GM21423 (cell line): Measurements from ENCODE around the gene EI24.
"Not testable (repeated sequence)": the region's sequence is repeated elsewhere in the genome, so short reads cannot be mapped to it uniquely, and the experiment has no call there.

Experiments used
- ATAC-seq: cut with Tn5 transposase; IDR thresholded peaks from one replicate; pipeline ENCODE4 v1.9.1; 2021; ENCODE audit warnings: mild to moderate bottlenecking, moderate library complexity; ENCODE audit not compliant: unreplicated experiment

EI24 gene

DNA sequence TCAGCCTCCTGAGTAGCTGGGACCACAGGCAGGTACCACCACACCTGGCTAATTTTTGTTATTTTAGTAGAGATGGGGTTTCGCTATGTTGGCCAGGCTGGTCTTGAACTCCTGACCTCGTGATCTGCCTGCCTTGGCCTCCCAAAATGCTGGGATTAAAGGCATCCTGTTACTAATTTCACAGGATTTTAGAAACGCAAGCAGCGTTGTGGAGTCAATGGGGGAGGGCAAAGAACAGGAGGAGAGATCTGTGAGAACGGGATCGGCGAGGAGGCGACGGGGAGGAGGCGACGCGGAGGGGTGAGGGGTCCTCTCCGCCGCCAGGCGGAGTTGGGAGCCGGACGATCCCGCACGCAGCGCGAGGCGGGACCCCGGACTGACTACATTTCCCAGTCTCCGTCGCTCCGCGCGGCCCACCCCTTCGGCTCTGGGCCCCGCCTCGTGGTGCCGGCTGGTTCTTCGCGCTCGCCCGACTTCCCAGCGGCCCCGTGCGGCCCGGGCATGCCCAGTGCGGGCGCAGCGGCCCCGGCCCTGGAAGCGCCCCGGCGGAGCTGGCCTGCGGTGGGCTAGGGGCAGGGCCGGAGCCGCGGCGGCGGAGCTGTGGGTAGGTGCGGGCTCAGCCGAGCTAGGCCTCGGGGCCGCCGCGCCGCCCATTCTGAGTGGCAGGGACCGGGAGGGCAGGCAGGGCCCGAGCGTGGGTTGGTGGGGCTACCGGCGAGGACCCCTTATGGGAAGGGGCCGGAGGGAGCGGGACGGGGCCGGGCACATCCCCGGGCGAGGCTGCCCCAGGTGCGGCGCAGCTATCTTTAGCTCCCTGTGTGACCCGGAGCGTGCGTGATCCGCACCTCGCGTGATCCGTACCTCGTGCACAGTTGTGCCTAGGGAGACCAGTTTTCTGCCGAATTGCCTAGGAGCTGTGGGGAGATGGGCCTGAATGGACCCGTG is at the start of gene EI24:
Gene EI24 (plus strand): TSS at position 508 of the 945 bp plus-strand sequence. CDS start 3,051 bp downstream, outside the sequence.
- peak; percentile 96 for ATAC-seq

- no peak for ATAC-seq
Measured at GRCh38 chr11:125519860-125520834, 49.1 kb upstream of the EI24 start.

DNA sequence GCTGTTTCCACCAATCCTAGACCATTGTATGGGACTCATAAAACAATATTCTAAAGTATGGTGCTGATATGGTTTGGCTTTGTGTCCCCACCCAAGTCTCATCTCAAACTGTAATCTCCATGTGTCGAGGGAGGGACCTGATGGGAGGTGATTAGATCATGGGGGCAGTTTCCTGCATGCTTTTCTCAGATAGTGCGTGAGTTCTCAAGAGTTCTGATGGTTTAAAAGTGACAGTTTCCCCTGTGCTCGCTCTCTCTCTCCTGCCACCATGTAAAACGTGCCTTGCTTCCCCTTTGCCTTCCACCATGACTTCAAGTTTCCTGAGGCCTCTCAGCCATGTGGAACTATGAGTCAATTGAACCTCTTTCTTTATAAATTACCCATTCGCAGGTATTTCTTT is 44.0 kb upstream of the EI24 start:
- no peak for ATAC-seq

- no peak for ATAC-seq
Measured at GRCh38 chr11:125532668-125533067, 36.6 kb upstream of the EI24 start.

- ATAC-seq = no peak
Measured at GRCh38 chr11:125535585-125535984, 33.7 kb upstream of the EI24 start.

GRCh38 chr11:125536834-125537233 is 32.4 kb upstream of the EI24 start:
- ATAC-seq = not testable (repeated sequence)

GRCh38 chr11:125542709-125543108 is 26.6 kb upstream of the EI24 start:
- ATAC-seq = no peak

- ATAC-seq = no peak
Measured at GRCh38 chr11:125550780-125551179, 18.5 kb upstream of the EI24 start.

DNA sequence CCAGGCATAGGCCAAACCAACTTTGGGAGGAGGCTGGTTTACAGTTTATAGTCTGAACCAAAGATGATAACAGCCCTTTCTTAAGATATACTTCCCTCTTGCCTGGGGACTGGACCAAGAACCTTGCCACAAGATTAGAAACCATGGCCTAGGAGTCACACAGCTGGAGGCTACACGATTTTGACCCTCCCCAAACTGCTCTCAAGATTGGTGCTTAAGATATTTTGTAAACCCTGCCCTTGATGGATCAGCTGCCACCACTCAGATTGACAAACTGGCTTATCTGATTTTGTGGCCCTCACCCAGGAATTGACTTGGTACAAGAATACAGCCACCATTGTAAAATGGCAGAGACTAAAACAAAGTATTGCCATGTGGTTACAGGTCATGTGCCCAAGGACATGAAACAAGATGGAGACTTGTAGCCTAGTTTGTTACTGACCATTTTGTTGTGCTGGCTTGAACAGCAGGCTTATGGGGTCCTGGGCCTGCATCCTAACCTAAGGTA is 17.4 kb upstream of the EI24 start:
- ATAC-seq = no peak

DNA sequence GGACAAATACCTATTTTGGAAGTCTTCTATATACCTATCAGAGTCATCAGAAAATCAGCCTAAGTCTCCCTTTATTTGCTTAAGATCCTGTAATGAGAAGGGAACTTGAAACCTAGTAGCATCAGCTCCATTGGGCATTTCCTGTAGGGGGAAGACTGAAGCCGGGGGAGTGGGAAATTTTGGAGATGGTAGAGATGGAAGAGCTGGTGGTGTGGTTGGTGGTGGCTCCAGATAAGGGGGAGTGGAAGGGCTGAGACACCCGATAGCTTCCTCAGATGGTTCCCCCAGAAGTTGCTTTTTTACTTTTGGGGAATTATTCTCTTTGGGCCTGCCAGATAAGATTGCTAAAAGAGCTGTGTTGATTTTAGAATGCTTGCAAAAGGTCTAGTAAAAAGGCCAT is 16.4 kb upstream of the EI24 start:
- ATAC-seq = no peak

- no peak for ATAC-seq
Measured at GRCh38 chr11:125553357-125553756, 15.9 kb upstream of the EI24 start.

- ATAC-seq = no peak
Measured at GRCh38 chr11:125554038-125554437, 15.2 kb upstream of the EI24 start.

- no peak for ATAC-seq
Measured at GRCh38 chr11:125559888-125560287, 9.4 kb upstream of the EI24 start.

GRCh38 chr11:125561924-125562323 is 7.4 kb upstream of the EI24 start:
- no peak for ATAC-seq

DNA sequence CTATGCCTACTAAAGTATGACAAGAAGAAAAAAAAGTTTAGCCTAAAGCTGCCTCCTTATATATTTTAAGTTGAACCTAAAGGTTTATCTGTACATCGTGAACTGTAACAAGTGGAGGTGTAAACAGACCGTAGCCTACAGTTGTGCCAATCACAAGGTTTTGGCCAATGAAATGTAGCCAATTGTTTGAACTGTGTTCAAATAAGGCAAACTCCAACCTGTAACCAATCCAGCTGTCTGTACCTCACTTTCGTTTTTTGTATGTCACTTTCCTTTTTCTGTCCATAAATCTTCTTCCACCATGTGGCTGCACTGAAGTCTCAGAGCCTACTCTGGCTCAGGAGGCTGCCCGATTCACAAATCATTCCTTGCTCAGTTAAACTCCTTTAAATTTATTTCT is 6.8 kb upstream of the EI24 start:
- no peak for ATAC-seq

DNA sequence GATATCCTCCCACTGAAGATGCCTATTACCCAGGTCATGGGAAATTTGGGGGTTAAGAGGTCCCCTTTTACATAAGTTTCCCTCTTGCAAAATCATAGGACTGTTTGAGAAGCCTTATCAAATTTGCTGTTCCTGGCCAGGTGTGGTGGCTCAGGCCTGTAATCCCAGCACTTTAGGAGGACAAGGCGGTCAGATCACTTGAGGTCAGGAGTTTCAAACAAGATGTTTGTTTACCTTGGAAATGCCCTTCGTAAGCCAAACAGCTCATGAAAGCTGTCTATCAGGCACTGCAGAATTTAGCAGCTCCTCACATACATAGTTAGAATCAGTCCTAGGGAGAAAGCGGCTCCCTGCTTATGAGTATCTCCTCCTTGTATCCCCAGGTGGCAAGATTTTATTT is 4.9 kb upstream of the EI24 start:
- ATAC-seq = no peak

GRCh38 chr11:125566235-125566634 is 3.0 kb upstream of the EI24 start:
- ATAC-seq = no peak

DNA sequence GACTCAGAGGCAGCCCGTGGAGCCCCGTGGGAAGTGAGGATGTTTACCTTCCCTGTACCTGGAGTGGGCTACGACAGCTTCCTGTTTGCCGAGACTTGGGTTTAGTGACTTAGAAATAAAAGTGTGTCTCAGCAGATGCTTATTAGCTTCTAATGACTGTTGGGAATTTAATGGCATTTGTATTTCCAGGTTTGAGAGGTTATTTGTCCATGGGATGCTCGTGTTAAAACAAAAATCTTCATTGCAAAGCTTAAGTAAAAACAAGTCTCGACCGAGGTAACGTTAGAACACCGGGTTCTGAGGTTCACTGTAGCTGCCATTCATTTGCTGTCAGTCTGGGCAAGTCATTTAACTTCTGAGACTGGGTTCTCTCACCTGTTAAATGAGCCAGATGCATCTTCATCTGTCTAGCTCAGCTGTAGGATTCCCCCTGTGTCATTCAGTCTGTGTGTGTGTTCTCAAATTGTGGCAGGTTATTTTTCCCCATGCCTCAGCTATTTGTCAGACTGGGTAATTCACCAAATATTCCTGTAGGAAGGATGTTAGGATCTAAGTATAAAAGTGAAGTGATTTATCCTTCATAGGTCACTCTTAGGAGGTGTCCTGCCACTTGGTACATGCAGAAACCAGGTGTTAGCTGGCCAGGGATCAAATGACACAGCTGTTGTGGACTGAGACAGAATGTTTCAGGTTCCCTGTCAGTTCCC is 791 bp downstream of the EI24 start:
- peak; percentile 19 for ATAC-seq

DNA sequence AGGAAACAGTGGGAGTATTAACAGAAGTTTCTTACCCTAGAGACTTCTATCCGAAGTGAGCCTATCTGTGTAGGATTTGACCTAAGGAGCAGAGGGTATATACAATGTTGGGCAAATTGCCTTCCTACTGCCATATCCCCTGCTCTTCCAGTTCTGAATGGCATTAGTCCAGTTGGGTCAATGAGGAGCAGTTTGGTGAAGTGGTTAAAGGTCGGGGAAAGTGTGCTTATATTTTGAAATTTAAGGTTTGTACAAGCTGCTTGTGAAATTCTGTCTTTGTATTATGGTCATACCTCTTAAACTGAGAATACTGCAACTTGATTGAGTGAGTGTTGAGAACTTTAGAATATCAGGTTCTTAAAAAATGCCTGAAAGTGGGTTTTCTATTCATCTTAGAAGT is 1.7 kb downstream of the EI24 start:
- no peak for ATAC-seq

GRCh38 chr11:125572916-125573315 is 3.6 kb downstream of the EI24 start:
- no peak for ATAC-seq

DNA sequence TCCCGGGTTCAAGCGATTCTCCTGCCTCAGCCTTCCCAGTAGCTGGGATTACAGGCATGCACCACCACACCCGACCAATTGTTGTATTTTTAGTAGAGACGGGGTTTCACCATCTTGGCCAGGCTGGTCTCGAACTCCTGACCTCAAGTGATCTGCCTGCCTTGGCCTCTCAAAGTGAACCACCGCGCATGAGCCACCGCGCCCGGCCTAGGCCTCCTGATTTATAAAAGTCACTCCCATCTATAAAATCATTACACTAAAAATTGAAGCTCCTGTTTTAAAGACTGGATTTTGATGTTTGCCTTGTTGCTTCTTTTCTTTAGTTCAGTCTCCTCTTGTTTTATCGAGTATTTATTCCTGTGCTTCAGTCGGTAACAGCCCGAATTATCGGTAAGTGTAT is 7.9 kb downstream of the EI24 start:
- not testable (repeated sequence) for ATAC-seq
